Measurements from ENCODE around the gene SRSF1. TPM values are rescaled to one million over a fixed set of nuclear protein-coding genes. Genes with fewer than 3 reads are reported as not detected.

Gene SRSF1
- total RNA-seq, 1 donor from 2014 or later: 153 TPM

DNA sequence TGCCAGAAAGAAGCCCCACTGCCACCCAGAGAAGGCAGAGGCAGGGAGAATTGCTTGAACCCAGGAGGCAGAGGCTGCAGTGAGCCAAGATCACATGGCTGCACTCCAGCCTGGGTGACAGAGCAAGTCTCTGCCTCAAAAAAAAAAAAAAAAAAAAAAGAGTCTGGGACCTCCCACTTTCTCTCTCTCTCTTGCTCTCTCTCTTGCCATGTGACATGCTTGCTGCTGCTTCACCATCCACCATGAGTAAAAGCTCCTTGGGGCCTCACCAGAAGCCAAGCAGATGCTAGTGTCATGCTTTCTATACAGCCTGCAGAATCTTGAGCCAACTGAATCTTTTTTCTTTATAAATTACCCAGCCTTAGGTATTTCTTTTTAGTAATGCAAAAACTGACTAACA is 21.5 kb upstream of the SRSF1 start:
- TF ChIP-seq, protein P1, sequence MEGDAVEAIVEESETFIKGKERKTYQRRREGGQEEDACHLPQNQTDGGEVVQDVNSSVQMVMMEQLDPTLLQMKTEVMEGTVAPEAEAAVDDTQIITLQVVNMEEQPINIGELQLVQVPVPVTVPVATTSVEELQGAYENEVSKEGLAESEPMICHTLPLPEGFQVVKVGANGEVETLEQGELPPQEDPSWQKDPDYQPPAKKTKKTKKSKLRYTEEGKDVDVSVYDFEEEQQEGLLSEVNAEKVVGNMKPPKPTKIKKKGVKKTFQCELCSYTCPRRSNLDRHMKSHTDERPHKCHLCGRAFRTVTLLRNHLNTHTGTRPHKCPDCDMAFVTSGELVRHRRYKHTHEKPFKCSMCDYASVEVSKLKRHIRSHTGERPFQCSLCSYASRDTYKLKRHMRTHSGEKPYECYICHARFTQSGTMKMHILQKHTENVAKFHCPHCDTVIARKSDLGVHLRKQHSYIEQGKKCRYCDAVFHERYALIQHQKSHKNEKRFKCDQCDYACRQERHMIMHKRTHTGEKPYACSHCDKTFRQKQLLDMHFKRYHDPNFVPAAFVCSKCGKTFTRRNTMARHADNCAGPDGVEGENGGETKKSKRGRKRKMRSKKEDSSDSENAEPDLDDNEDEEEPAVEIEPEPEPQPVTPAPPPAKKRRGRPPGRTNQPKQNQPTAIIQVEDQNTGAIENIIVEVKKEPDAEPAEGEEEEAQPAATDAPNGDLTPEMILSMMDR (IDR thresholded peaks at IDR 0.05): no peak
- no peak for ATAC-seq
- no peaks in the 10 kb centered on the region for H3K9me3 ChIP-seq
- H3K4me1 ChIP-seq: no peaks in the 10 kb centered on the region
- no peak overlapping the region for H3K27ac ChIP-seq
- H3K27me3 ChIP-seq: peaks cover 4% of the 10 kb centered on the region
- DNase-seq: no peak
- intact Hi-C loops (cut with DNase I): no loop called here
- no peaks in the 10 kb centered on the region for H3K36me3 ChIP-seq
- H3K4me3 ChIP-seq: no peak overlapping the region

DNA sequence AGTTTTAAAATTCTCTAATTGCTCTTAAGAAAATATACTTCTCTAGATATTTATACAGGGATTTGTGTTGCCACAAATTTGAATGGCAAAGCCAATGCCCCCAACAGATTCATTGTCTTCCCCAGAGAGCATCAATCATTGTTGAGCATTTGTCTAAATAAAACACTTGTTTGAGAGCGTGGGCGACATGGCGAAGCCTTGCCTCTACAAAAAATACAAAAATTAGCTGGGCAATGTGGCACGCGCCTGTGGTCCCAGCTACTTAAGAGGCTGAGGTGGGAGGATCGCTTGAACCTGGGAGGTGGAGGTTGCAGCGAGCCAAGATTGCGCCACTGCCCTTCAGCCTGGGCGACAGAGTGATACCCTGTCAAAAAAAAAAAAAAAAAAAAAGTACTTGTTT is 13.4 kb upstream of the SRSF1 start:
- TF ChIP-seq, protein P1 (IDR thresholded peaks at IDR 0.05): no peak
- ATAC-seq (no peak), DNase-seq (no peak)
- no peak overlapping the region for H3K4me3 ChIP-seq
- intact Hi-C loops (cut with DNase I): no loop called here
- no peaks in the 10 kb centered on the region for H3K27me3 ChIP-seq
- H3K9me3 ChIP-seq: no peaks in the 10 kb centered on the region
- no peak overlapping the region for H3K27ac ChIP-seq
- no peaks in the 10 kb centered on the region for H3K36me3 ChIP-seq
- no peaks in the 10 kb centered on the region for H3K4me1 ChIP-seq

DNA sequence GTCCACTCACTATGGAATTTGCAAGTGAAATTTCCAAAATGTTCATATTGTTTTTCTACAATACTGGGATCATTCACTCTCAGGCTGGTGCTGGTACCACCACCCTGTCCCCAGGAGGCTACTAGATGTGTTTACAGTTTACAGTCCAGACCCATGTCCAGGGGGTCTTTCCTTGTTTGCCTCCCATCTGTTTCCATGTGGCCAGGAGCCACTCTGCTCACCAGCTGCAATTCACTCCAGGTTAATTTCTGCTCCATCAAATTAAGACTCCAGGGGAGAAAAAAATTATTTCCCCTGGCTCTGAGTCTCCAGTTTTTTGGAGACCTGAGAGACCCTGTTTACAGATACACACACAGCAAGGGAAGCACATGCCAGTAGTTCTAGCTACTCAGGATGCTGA is 12.5 kb upstream of the SRSF1 start:
- no peak for ATAC-seq
- no peaks in the 10 kb centered on the region for H3K36me3 ChIP-seq
- intact Hi-C loops (cut with DNase I): no loop called here
- H3K27me3 ChIP-seq: no peaks in the 10 kb centered on the region
- H3K4me1 ChIP-seq: no peaks in the 10 kb centered on the region
- DNase-seq: no peak
- H3K4me3 ChIP-seq: no peak overlapping the region
- no peaks in the 10 kb centered on the region for H3K9me3 ChIP-seq
- TF ChIP-seq, protein P1 (IDR thresholded peaks at IDR 0.05): no peak
- H3K27ac ChIP-seq: no peak overlapping the region

DNA sequence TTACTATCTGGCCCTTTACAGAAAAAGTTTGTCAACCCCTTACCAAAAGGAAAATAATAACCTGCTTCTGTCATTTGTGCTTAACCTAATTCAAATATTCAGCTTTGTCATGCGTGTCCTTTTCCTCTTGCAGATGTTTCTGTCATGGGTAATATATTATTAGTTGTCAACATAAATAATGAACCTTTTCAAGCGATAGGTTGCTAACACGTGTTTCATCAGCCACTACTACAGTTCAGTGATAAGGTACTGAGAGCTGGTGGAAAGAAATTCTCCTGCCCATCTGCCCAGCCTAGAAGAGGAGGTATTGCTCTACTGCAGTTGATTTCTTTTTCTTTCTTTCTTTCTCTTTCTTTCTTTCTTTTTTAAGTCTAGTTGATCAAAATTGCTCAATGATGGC is 12.0 kb upstream of the SRSF1 start:
- H3K4me1 ChIP-seq: no peaks in the 10 kb centered on the region
- no peaks in the 10 kb centered on the region for H3K9me3 ChIP-seq
- DNase-seq: no peak
- TF ChIP-seq, protein P1 (IDR thresholded peaks at IDR 0.05): no peak
- intact Hi-C loops (cut with DNase I): no loop called here
- H3K4me3 ChIP-seq: no peak overlapping the region
- H3K36me3 ChIP-seq: no peaks in the 10 kb centered on the region
- H3K27me3 ChIP-seq: no peaks in the 10 kb centered on the region
- no peak overlapping the region for H3K27ac ChIP-seq
- ATAC-seq: no peak

DNA sequence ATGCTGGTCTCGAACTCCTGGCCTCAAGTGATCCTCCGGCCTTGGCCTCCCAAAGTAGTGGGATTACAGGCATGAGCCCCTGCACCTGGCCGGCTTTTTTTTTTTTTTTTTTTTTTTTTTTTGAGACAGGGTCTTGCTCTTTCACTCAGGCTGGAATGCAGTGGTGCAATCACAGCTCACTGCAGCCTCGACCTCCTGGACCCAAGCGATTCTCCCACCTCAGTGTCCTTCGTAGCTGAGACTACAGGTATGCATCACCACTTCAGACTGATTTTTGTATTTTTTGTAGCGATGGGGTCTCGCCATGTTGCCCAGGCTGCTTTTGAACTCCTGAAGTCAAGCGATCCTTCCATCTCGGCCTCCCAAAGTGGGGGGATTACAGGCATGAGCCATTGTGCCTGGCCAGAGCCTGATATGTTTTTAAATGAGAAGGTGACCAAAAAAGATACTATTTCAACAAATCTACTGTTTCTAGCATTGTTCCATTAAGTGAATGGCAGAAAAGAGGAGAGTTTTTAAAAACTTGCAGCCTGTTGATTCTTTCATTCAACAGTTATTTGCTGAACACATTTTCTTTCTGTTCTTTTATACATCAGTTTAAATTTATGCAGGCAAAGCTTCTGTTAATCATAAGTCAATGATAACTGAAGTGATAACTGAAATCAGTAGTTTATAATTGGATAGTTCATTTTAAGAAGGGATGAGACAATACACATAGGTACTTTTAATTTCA is 3.2 kb upstream of the SRSF1 start:
- peaks cover 6% of the 10 kb centered on the region for H3K36me3 ChIP-seq
- ATAC-seq (no peak), DNase-seq (no peak)
- no peaks in the 10 kb centered on the region for H3K27me3 ChIP-seq
- no peak overlapping the region for H3K4me3 ChIP-seq
- no peak overlapping the region for H3K27ac ChIP-seq
- H3K4me1 ChIP-seq: peaks cover 15% of the 10 kb centered on the region
- intact Hi-C loops (cut with DNase I): no loop called here
- H3K9me3 ChIP-seq: no peaks in the 10 kb centered on the region
- TF ChIP-seq, protein P1 (IDR thresholded peaks at IDR 0.05): no peak
